Omental fat pad (tissue), 4 donors: ENCODE measurements around the gene LAMC3. TPM values are rescaled to one million over a fixed set of nuclear protein-coding genes. Genes with fewer than 3 reads are reported as not detected.

Experiments used
- ATAC-seq: fragments of 150-250 bp; one replicate; pipeline ENCODE4 v1.9.1; 2016; ENCODE audit warnings: mild to moderate bottlenecking, moderate library complexity; ENCODE audit not compliant: low FRiP score
- DNase-seq: peaks from one replicate; pipeline ENCODE4 v3.0.0-alpha.2; 2019; ENCODE audit warnings: low spot score
- CTCF ChIP-seq, 3 donors: fragments of 450-650 bp; IDR thresholded peaks; one replicate each; pipeline ENCODE4 v1.5.1; 2016 to 2017; ENCODE audit warnings: antibody characterized with exemption in 3 of 3, mild to moderate bottlenecking in 3 of 3, moderate library complexity in 2 of 3
- total RNA-seq, 4 donors: library from RNA; depleted of rRNA; stranded (reverse); fragments of >200 nt; gene quantifications; one replicate each; pipeline ENCODE4 v1.1.0, GENCODE V29; 2016

The LAMC3 gene
- total RNA-seq, 4 donors from 2014 or later, result 0.09 to 1.9 (median 0.65) TPM

DNA sequence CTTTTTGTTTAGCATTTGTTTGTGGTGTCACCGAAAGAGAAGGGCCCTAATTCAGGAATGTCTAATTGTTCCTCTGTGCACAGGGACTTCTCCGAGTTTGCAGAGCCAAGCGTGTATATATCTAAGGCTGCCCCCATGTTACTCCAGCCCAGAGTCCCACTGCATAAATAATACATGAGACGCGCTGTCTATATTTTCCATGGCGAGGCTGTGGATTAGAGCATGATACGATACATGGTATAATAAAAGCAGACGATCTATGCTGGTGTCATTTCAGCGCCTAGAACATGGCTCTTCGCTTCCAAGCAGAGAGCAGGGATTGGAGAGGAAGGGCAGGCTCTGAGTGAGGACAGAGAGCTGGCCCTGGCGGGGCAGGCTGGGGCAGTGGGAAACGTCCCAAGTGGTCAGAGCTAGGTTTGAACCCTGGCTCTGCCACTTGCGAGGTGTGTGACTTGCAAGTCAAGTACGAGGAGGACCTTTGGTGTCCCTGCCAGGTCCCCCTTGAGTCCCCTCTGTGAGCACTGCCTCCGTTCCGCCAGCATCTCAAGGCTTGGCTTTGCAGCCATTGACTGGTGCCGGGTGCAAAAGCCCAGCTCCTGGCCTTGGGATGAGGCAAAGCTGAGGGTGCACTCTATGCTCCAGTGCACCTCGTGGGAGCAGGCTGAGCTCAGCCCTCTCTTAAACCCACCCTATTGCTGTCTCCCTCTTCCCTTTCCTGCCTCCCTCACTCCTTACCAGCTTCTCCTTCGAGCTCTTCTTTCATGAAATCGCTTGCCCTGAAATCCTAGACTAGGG, 29.2 kb upstream of the LAMC3 start:
- DNase-seq (no peak), ATAC-seq (no peak)
- no peak for TF ChIP-seq CTCF (IDR thresholded peaks at IDR 0.05)

DNA sequence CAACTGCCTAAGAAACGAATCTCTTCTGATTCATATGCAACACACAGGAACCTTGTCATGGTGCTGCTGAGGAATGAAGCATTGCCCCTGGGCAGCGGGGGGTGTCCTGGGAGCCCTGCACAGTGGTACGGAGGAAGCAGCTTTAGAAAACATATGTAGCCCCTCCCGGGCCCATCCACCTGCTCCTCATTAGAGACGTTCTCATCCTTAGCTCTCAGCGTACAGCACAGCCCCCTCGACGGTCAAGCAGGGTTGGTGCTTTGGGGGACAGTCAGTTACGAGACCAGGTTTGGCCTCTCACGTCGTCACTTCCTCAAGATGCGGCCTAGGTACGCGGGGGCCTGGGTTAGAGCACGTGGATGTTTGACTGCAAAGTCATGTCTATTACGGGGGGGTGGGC, 28.4 kb upstream of the LAMC3 start:
- no peak for TF ChIP-seq CTCF (IDR thresholded peaks at IDR 0.05)
- DNase-seq (no peak), ATAC-seq (no peak)

DNA sequence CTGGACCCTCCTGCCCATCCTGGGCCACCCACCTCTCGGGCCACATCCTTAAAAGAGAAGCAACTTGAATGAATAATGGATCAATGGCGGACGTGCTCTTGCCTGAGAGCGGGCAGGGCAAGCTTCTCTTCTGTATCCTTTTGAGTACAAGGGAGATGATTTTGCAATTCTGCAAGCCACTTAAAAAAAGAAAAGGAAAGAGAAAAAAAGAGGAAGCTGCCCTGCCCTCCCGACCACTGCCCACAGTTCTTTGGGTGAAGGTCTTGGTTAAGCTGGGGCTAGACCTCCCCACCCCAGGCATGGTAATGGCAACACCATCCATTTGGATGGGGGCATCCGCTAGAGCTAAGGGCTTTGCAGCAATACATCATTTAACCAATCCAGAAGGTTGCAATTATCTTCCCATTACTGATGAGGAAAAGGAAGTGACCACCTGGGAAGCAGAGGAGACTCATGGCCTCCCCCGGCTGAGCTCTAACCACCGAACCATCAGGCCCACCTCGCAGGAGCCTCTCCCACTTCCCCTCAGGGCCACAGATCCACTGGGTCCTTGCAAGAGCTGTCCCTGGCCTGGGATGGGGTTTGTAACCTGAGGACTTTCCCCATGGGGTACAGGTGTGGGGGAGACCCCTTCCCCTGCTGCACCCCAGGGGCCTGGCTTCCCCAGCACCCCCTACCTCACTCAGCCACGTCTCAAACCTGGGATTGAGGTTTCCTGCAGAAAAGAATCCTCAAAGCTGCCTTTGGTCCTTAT, 27.8 kb upstream of the LAMC3 start:
- ATAC-seq, result no peak
- TF ChIP-seq CTCF (IDR thresholded peaks at IDR 0.05), result no peak
- DNase-seq, result no peak

GRCh38 chr9:130981756-130982137, 27.2 kb upstream of the LAMC3 start:
- no peak for TF ChIP-seq CTCF (IDR thresholded peaks at IDR 0.05)

DNA sequence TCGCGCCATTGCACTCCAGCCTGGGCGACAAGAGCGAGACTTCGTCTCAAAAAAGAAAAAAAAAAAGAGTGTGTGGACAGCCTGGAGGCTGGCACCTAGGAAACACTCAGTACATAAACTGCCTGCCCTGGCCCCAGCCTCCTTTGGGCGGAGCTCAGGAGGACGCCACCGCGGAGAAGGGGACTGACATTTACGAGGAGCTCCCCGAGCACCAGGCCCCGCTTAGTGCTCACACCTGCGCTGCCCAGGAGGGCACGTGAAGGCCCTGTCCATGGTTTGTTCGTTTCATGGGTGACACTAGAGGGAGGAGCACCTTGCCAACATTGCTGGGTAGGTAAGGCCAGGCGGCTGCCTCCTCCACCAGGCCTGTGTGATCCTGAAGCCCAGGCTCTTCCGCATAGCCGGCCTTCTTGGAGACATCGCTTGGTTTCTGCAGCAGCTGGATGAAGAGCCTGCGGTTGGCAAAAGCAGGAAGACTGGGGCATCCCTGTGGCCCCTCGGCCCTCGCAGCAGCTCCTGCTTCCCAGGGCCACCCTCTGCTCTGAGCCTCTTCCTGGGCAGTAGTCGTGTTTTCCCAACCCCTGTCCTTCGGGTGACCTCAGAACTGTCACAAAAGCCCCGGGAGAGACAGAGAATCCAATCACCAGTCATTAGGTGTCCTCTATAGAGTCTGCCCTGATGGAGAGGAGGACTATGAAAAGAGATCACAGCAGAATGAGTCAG, 26.2 kb upstream of the LAMC3 start:
- DNase-seq, result no peak
- no peak for TF ChIP-seq CTCF (IDR thresholded peaks at IDR 0.05)
- no peak for ATAC-seq

More at GRCh38 chr9:130981756-130982137, 27.2 kb upstream of the LAMC3 start:
- ATAC-seq (no peak), DNase-seq (no peak)

DNA sequence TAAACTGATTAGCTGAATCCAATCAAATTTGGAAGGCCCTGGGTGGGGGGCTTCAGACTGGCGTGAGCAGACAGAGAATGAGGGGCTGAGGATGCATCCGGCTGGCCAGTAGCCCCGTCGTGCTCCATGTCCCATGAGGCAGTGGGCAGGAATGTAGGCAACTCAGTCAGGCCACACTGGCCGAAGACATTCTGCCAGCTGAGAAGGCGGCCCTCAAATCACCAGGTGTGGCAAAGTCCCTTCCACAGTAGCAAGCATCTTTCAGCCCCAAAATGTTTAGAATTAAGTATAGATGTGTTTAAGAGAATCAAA, 25.7 kb upstream of the LAMC3 start:
- DNase-seq, result no peak
- no peak for TF ChIP-seq CTCF (IDR thresholded peaks at IDR 0.05)
- no peak for ATAC-seq
